Natural killer cell (primary cell): ENCODE measurements around the gene BZW2. TPM values are rescaled to one million over a fixed set of nuclear protein-coding genes. Genes with fewer than 3 reads are reported as not detected.

ENCODE experiments used
- ATAC-seq, 3 donors: fragments of 150-1000 bp in 2 of 3; fragments of 200-7000 bp in 1 of 3; cut with Tn5 transposase; 1 replicate in 1 of 3; 2 replicates in 2 of 3; pipeline ENCODE4 v1.10.0; 2021; ENCODE audit warnings: mild to moderate bottlenecking in 2 of 3, moderate library complexity in 2 of 3
- DNase-seq, 2 donors: peaks; one replicate each; pipeline versions ENCODE4 v3.0.0 to v3.0.0-alpha.2; 2013 to 2021; ENCODE audit warnings: mixed read lengths in 1 of 2
- H3K27ac ChIP-seq: one replicate; pipeline ENCODE4 v1.5.1; 2013; ENCODE audit warnings: mild to moderate bottlenecking, low read length
- H3K27me3 ChIP-seq: one replicate; pipeline ENCODE4 v1.6.1; 2013; ENCODE audit warnings: low read length; ENCODE audit not compliant: control insufficient read depth, insufficient read depth
- H3K36me3 ChIP-seq: one replicate; pipeline ENCODE4 v1.6.1; 2013; ENCODE audit warnings: low read length; ENCODE audit not compliant: control insufficient read depth, insufficient read depth
- H3K4me1 ChIP-seq: one replicate; pipeline ENCODE4 v1.6.1; 2013; ENCODE audit warnings: low read length; ENCODE audit not compliant: control insufficient read depth, insufficient read depth
- H3K4me3 ChIP-seq: one replicate; pipeline ENCODE4 v1.5.1; 2013; ENCODE audit warnings: low read length
- H3K9me3 ChIP-seq: one replicate; pipeline ENCODE4 v1.6.1; 2013; ENCODE audit warnings: low read length; ENCODE audit not compliant: control insufficient read depth, insufficient read depth
- H3K27ac Mint-ChIP-seq, 2 donors: one replicate each; pipeline ENCODE4 v1.8.0; 2022; ENCODE audit warnings: mild to moderate bottlenecking in 2 of 2, mixed read lengths in 2 of 2, moderate library complexity in 1 of 2
- H3K27me3 Mint-ChIP-seq, 2 donors: one replicate each; pipeline ENCODE4 v1.8.0; 2022; ENCODE audit warnings: low read depth in 2 of 2, mixed read lengths in 2 of 2
- H3K36me3 Mint-ChIP-seq: one replicate; pipeline ENCODE4 v1.8.0; 2022; ENCODE audit warnings: mixed read lengths
- H3K4me1 Mint-ChIP-seq, 2 donors: one replicate each; pipeline ENCODE4 v1.8.0; 2022; ENCODE audit warnings: mixed read lengths in 2 of 2
- H3K4me3 Mint-ChIP-seq: one replicate; pipeline ENCODE4 v1.8.0; 2022; ENCODE audit warnings: mild to moderate bottlenecking, moderate library complexity, mixed read lengths
- H3K9me3 Mint-ChIP-seq, 2 donors: one replicate each; pipeline ENCODE4 v1.8.0; 2022; ENCODE audit warnings: mixed read lengths in 2 of 2
- WGBS: methylation state at CpG from one replicate; pipeline ENCODE4 v1.1.7; 2013; ENCODE audit warnings: missing lambda C conversion rate; ENCODE audit not compliant: insufficient coverage; 5-methylcytosine and 5-hydroxymethylcytosine counted together
- intact Hi-C: fragments of 100-400 bp; cut with micrococcal nuclease; formaldehyde crosslinking; loops from one replicate; pipeline ENCODE4 v1.14.2; 2022
- total RNA-seq, 4 donors: library from RNA; stranded (reverse); fragments of 120-200 nt in 1 of 4; gene quantifications; one replicate each; pipeline versions ENCODE4 v1.2.3 to v1.2.4, GENCODE V29; 2013 to 2022
- TF ChIP-seq, protein P1 (sequence below): fragments of 200-600 bp; IDR thresholded peaks from one replicate; pipeline ENCODE4 v1.8.0; 2022; ENCODE audit warnings: antibody characterized with exemption

Gene BZW2
- total RNA-seq, 3 donors from 2014 or later (not counting 1 experiment from before 2014, with no cell fraction given), result 15.3 to 21.0 (median 19.9) TPM

DNA sequence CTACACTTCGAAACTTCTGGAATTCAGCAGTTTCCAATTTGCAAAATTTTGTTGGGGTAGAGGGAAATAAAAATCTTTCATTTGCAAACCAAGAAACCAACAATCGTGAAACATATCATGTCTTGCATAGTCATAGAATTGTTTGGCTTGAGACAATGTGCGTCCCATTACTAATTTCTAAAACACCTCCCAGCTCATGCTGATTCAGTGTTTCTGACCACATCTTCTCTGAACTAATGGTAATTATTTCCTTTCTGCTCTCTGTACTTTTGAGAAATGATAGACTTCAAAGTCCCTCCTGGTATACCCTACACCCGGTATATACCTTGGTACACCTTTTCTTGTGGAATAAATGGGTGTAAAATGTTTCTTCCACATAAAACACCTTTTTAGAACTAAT, 65.7 kb downstream of the BZW2 start:
- Histone ChIP-seq H3K9me3 (no peaks in the 10 kb centered on the region), H3K4me3 (no peak overlapping the region), H3K4me1 (no peaks in the 10 kb centered on the region), H3K27ac (no peak overlapping the region), H3K27me3 (no peaks in the 10 kb centered on the region), H3K36me3 (peaks cover 3% of the 10 kb centered on the region)
- 92% methylated on average over 2 of the region's 4 CpGs for WGBS
- H3K4me3 Mint-ChIP-seq, result no peak overlapping the region
- DNase-seq (no peak), ATAC-seq (no peak)
- H3K27me3 Mint-ChIP-seq, result no peaks in the 10 kb centered on the region
- intact Hi-C loops, result no loop called here
- TF ChIP-seq, protein P1, sequence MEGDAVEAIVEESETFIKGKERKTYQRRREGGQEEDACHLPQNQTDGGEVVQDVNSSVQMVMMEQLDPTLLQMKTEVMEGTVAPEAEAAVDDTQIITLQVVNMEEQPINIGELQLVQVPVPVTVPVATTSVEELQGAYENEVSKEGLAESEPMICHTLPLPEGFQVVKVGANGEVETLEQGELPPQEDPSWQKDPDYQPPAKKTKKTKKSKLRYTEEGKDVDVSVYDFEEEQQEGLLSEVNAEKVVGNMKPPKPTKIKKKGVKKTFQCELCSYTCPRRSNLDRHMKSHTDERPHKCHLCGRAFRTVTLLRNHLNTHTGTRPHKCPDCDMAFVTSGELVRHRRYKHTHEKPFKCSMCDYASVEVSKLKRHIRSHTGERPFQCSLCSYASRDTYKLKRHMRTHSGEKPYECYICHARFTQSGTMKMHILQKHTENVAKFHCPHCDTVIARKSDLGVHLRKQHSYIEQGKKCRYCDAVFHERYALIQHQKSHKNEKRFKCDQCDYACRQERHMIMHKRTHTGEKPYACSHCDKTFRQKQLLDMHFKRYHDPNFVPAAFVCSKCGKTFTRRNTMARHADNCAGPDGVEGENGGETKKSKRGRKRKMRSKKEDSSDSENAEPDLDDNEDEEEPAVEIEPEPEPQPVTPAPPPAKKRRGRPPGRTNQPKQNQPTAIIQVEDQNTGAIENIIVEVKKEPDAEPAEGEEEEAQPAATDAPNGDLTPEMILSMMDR, result no peak
- H3K27ac Mint-ChIP-seq, result no peak overlapping the region
- H3K4me1 Mint-ChIP-seq, result no peaks in the 10 kb centered on the region
- no peaks in the 10 kb centered on the region for H3K36me3 Mint-ChIP-seq
- no peaks in the 10 kb centered on the region for H3K9me3 Mint-ChIP-seq

GRCh38 chr7:16712916-16713315, 66.9 kb downstream of the BZW2 start:
- DNase-seq (no peak), ATAC-seq (no peak)
- Histone ChIP-seq H3K4me1 (no peaks in the 10 kb centered on the region), H3K36me3 (no peaks in the 10 kb centered on the region), H3K27ac (no peak overlapping the region), H3K4me3 (no peak overlapping the region), H3K9me3 (no peaks in the 10 kb centered on the region), H3K27me3 (no peaks in the 10 kb centered on the region)
- H3K27ac Mint-ChIP-seq, result no peak overlapping the region
- no peaks in the 10 kb centered on the region for H3K4me1 Mint-ChIP-seq
- H3K27me3 Mint-ChIP-seq, result no peaks in the 10 kb centered on the region
- no peaks in the 10 kb centered on the region for H3K36me3 Mint-ChIP-seq
- H3K4me3 Mint-ChIP-seq, result no peak overlapping the region
- intact Hi-C loops, result no loop called here
- H3K9me3 Mint-ChIP-seq, result no peaks in the 10 kb centered on the region
- TF ChIP-seq, protein P1, result no peak
- 86% methylated on average over 4 of the region's 4 CpGs for WGBS

- Mint-ChIP-seq H3K36me3 (no peaks in the 10 kb centered on the region), H3K27me3 (no peaks in the 10 kb centered on the region), H3K4me1 (no peaks in the 10 kb centered on the region), H3K27ac (no peak overlapping the region), H3K9me3 (no peaks in the 10 kb centered on the region), H3K4me3 (no peak overlapping the region)
- H3K4me1 ChIP-seq, result no peaks in the 10 kb centered on the region
- intact Hi-C loops, result no loop called here
- H3K36me3 ChIP-seq, result no peaks in the 10 kb centered on the region
- no peaks in the 10 kb centered on the region for H3K27me3 ChIP-seq
- TF ChIP-seq, protein P1, result no peak
- no peak overlapping the region for H3K27ac ChIP-seq
- no peaks in the 10 kb centered on the region for H3K9me3 ChIP-seq
- H3K4me3 ChIP-seq, result no peak overlapping the region
- DNase-seq (no peak), ATAC-seq (no peak)
These were observed 69.9 kb downstream of the BZW2 start for GRCh38 chr7:16715928-16716327.

GRCh38 chr7:16718111-16718656, 72.2 kb downstream of the BZW2 start:
- no peaks in the 10 kb centered on the region for H3K36me3 ChIP-seq
- Mint-ChIP-seq H3K4me1 (no peaks in the 10 kb centered on the region), H3K27me3 (no peaks in the 10 kb centered on the region), H3K27ac (no peak overlapping the region), H3K9me3 (no peaks in the 10 kb centered on the region), H3K36me3 (no peaks in the 10 kb centered on the region), H3K4me3 (no peak overlapping the region)
- H3K9me3 ChIP-seq, result no peaks in the 10 kb centered on the region
- TF ChIP-seq, protein P1, result no peak
- ATAC-seq (no peak), DNase-seq (no peak)
- H3K4me1 ChIP-seq, result no peaks in the 10 kb centered on the region
- intact Hi-C loops, result no loop called here
- no peaks in the 10 kb centered on the region for H3K27me3 ChIP-seq
- WGBS, result 100% methylated on average over 1 of the region's 3 CpGs
- H3K27ac ChIP-seq, result no peak overlapping the region
- no peak overlapping the region for H3K4me3 ChIP-seq
